HepG2 (cell line): Measurements from ENCODE around the gene RPS6KB2. TPM values are rescaled to one million over a fixed set of nuclear protein-coding genes. Genes with fewer than 3 reads are reported as not detected.

ENCODE experiments used
- GZF1 ChIP-seq: sonication (generic); formaldehyde crosslinking; IDR thresholded peaks from 2 replicates; pipeline ENCODE4 v1.5.1; 2020; ENCODE audit warnings: mild to moderate bottlenecking, missing genetic modification reagents
- KLF13 ChIP-seq: sonication (generic); formaldehyde crosslinking; IDR thresholded peaks from 2 replicates; pipeline ENCODE4 v1.4.0; 2020; ENCODE audit warnings: mild to moderate bottlenecking, missing genetic modification reagents
- PCBP1 ChIP-seq: fragments of 200-400 bp; formaldehyde crosslinking; IDR thresholded peaks from 2 replicates; pipeline ENCODE4 v1.6.1; 2017; ENCODE audit warnings: mild to moderate bottlenecking, low read depth, low read length, borderline replicate concordance
- REST ChIP-seq, 2 experiments: IDR thresholded peaks; 2 replicates each; pipeline ENCODE4 v1.6.1; 2011 to 2012; ENCODE audit warnings: low read length in 2 of 2, borderline replicate concordance in 1 of 2, low read depth in 1 of 2, mild to moderate bottlenecking in 1 of 2, moderate library complexity in 1 of 2
- SNAPC2 ChIP-seq: sonication (generic); formaldehyde crosslinking; IDR thresholded peaks from 2 replicates; pipeline ENCODE4 v1.8.1; 2022; ENCODE audit warnings: mild to moderate bottlenecking, missing genetic modification reagents
- TAF1 ChIP-seq: sonication (generic); formaldehyde crosslinking; IDR thresholded peaks from 2 replicates; pipeline ENCODE4 v1.4.0; 2020; ENCODE audit warnings: missing genetic modification reagents
- TP53 ChIP-seq: sonication (generic); formaldehyde crosslinking; conservative IDR thresholded peaks from 2 replicates; pipeline ENCODE4 v1.4.0; 2020; ENCODE audit warnings: missing genetic modification reagents
- U2AF1 ChIP-seq: fragments of 200-400 bp; formaldehyde crosslinking; optimal IDR thresholded peaks from 2 replicates; pipeline ENCODE3; 2017; ENCODE audit warnings: mild to moderate bottlenecking, low read depth, low read length
- ZHX1 ChIP-seq: sonication (generic); formaldehyde crosslinking; IDR thresholded peaks from 2 replicates; pipeline ENCODE4 v1.8.1; 2022; ENCODE audit warnings: low read depth, mild to moderate bottlenecking, missing genetic modification reagents
- ZKSCAN5 ChIP-seq: sonication (generic); formaldehyde crosslinking; IDR thresholded peaks from 2 replicates; pipeline ENCODE4 v1.5.1; 2020; ENCODE audit warnings: mild to moderate bottlenecking, missing genetic modification reagents
- ZNF20 ChIP-seq: sonication (generic); formaldehyde crosslinking; IDR thresholded peaks from 2 replicates; pipeline ENCODE4 v1.4.0; 2020; ENCODE audit warnings: mild to moderate bottlenecking, moderate library complexity, missing genetic modification reagents
- ZNF530 ChIP-seq: sonication (generic); formaldehyde crosslinking; IDR thresholded peaks from 2 replicates; pipeline ENCODE4 v1.5.0; 2020; ENCODE audit warnings: low read depth, mild to moderate bottlenecking, missing genetic modification reagents
- ZNF570 ChIP-seq: sonication (generic); formaldehyde crosslinking; IDR thresholded peaks from 2 replicates; pipeline ENCODE4 v1.4.0; 2020; ENCODE audit warnings: mild to moderate bottlenecking, missing genetic modification reagents, borderline replicate concordance
- ZNF672 ChIP-seq: sonication (generic); formaldehyde crosslinking; IDR thresholded peaks from 2 replicates; pipeline ENCODE4 v1.8.1; 2022; ENCODE audit warnings: missing genetic modification reagents
- ZNF687 ChIP-seq: sonication (generic); formaldehyde crosslinking; IDR thresholded peaks from 2 replicates; pipeline ENCODE4 v1.5.1; 2020; ENCODE audit warnings: mild to moderate bottlenecking, missing genetic modification reagents, moderate library complexity
- ZNF747 ChIP-seq: sonication (generic); formaldehyde crosslinking; IDR thresholded peaks from 2 replicates; pipeline ENCODE4 v1.8.1; 2023; ENCODE audit warnings: missing genetic modification reagents, mild to moderate bottlenecking, borderline replicate concordance
- ZNF777 ChIP-seq: sonication (generic); formaldehyde crosslinking; IDR thresholded peaks from 2 replicates; pipeline ENCODE4 v1.4.0; 2020; ENCODE audit warnings: missing genetic modification reagents
- ZNF816 ChIP-seq: sonication (generic); formaldehyde crosslinking; IDR thresholded peaks from 2 replicates; pipeline ENCODE4 v1.8.0; 2022; ENCODE audit warnings: missing genetic modification reagents, mild to moderate bottlenecking, borderline replicate concordance
- polyA plus RNA-seq, 8 experiments: library from polyadenylated mRNA; depleted of rRNA in 3 of 8; stranded (reverse) in 7 of 8; unstranded in 1 of 8; fragments of >200 nt; fragmentation: Illumina TruSeq in 4 of 8; extraction: Trizol in 4 of 8; gene quantifications; 2 replicates each; pipeline versions ENCODE4 v1.2.1 to v1.2.3, GENCODE V29; 2011 to 2016; ENCODE audit warnings: low read depth in 4 of 8, missing spikeins in 1 of 8, mixed read lengths in 1 of 8; ENCODE audit not compliant: insufficient read depth in 1 of 8
- total RNA-seq, 5 experiments: library from RNA; depleted of rRNA; stranded (reverse); fragments of >200 nt; fragmentation: Illumina TruSeq; extraction: Trizol; gene quantifications; 2 replicates each; pipeline ENCODE4 v1.2.3, GENCODE V29; 2016; ENCODE audit warnings: low read depth in 1 of 5

The RPS6KB2 gene
- total and polyA plus RNA-seq, 2 of the 13 experiments (the other 11 are each of a cell fraction or from before 2014, with no cell fraction given) = 52.9 to 54.8 TPM

- TF ChIP-seq ZNF570 (CRISPR knock-in tag) (no peak), ZNF672 (no peak), TAF1 (CRISPR knock-in tag) (no peak), ZNF530 (CRISPR knock-in tag) (no peak), KLF13 (CRISPR knock-in tag) (no peak), ZNF687 (CRISPR knock-in tag) (no peak), ZNF777 (CRISPR knock-in tag) (no peak), REST (IDR thresholded peaks at IDR 0.05; ENCODE audit: borderline replicate concordance in 1 of 2, low read depth in 1 of 2, low read length in 2 of 2) (no peak), GZF1 (CRISPR knock-in tag) (no peak), PCBP1 (no peak), SNAPC2 (no peak), ZHX1 (CRISPR knock-in tag) (no peak), ZNF747 (no peak), U2AF1 (no peak), ZKSCAN5 (no peak), TP53 (no peak), ZNF20 (no peak), ZNF816 (CRISPR knock-in tag) (no peak)
- TF ChIP-seq, all 625 proteins: peak for 4
These were observed 14.5 kb downstream of the RPS6KB2 start (continued) for GRCh38 chr11:67442504-67443404.
